ENCODE measurements around the gene CSMD2. TPM values are rescaled to one million over a fixed set of nuclear protein-coding genes. Genes with fewer than 3 reads are reported as not detected.

Gene CSMD2
- total RNA-seq, 5 donors from 2014 or later (not counting 1 experiment from before 2014, with no cell fraction given): 0.03 TPM; not detected in 4

DNA sequence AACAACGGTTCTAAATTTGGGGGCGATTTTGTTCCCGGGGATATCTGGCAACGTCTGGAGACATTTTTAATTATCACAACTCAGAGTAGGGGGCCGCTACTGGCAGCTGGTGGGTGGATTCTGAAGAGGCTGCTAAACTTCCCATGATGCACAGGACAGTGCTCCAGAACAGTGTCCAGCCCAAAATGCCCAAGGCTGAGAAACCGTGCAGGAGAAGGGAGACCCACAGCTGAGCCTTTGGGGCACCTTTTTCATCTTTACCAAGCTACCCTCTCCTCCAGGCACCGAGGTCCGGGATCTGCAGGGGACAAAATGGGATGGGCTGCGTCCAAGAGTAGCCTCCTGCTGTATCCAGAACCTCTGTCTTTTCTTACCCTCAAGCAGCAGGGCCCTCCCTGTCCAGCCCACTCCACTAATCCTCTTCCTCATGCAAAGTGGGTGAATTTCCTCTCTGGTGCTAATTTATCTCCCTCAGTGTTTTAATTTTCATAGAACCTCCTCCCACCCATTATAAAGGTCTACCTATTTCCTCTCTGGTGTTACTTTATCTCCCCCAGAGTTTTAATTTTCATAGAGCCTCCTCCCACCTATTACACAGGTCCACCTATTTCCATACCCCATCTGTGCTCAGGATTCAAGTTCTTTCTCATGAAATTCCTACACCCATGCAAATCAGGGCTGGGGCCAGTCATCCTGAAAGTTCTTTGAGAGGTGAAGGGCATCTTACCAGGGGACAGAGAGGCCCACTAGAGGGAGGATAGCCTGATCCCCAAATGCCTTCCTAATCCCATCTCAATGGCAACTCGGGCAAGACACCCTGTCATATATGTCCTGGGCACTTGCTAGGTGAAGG is 42.7 kb downstream of the CSMD2 start:
- no peaks in the 10 kb centered on the region for H3K9me3 ChIP-seq
- ChIA-PET POLR2A (no interaction called here), CTCF (no interaction called here)
- no peaks in the 10 kb centered on the region for H3K4me1 ChIP-seq (ENCODE audit: control insufficient read depth in 1 of 2, extremely low read depth in 1 of 2, insufficient read depth in 2 of 2, low read length in 2 of 2)
- no peak overlapping the region for H3K4me3 Mint-ChIP-seq
- no peaks in the 10 kb centered on the region for H3K4me1 Mint-ChIP-seq
- ATAC-seq (replicated peaks in 1 of 4) (no peak), DNase-seq (no peak)
- H3K4me3 ChIP-seq (ENCODE audit: control insufficient read depth in 1 of 2, extremely low read depth in 1 of 2, low read length in 1 of 2): no peak overlapping the region
- no peaks in the 10 kb centered on the region for H3K36me3 Mint-ChIP-seq
- H3K9me3 Mint-ChIP-seq: peaks cover 0 to 13% (median 6%) of the 10 kb centered on the region in 3 donors
- no peak overlapping the region for H3K27ac Mint-ChIP-seq
- H3K27ac ChIP-seq (ENCODE audit: low read length): no peak overlapping the region
- peaks cover 15 to 17% of the 10 kb centered on the region in 2 donors for H3K27me3 Mint-ChIP-seq
- 72% methylated on average over 6 of the region's 10 CpGs for WGBS (ENCODE audit: insufficient coverage)
- H3K27me3 ChIP-seq (replicated peaks in 1 of 2; ENCODE audit: control insufficient read depth in 2 of 2, extremely low read depth in 1 of 2, insufficient read depth in 2 of 2, low read length in 1 of 2): peaks cover 0 to 13% of the 10 kb centered on the region in 2 experiments
- no peaks in the 10 kb centered on the region for H3K36me3 ChIP-seq (ENCODE audit: control insufficient read depth in 2 of 2, extremely low read depth in 1 of 2, insufficient read depth in 1 of 2, low read length in 1 of 2)

DNA sequence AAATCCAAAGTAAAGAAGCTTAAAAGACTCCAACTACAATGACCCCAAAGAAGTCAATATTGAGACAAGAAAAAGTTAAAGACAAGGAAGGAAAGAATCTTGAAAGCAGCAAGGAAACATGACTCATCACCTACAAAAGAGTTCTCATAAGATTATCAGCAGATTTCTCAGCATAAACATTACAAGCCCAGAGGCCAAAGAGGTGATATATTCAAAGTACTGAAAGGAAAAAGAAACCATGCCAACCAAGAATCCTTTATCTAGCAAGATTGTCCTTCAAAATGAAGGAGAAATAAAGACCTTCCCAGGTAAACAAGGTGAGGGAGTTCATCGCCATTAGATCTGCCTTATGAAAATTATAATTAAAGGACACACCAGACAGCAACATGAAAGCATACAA is 49.8 kb downstream of the CSMD2 start:
- Mint-ChIP-seq H3K9me3 (peaks cover 16 to 36% (median 21%) of the 10 kb centered on the region in 3 donors), H3K36me3 (no peaks in the 10 kb centered on the region), H3K27me3 (peaks cover 2 to 4% of the 10 kb centered on the region in 2 donors), H3K4me3 (no peak overlapping the region), H3K4me1 (no peaks in the 10 kb centered on the region), H3K27ac (no peak overlapping the region)
- CTCF ChIA-PET: no interaction called here
- DNase-seq (no peak), ATAC-seq (replicated peaks in 1 of 4) (no peak)
- Histone ChIP-seq H3K27me3 (replicated peaks in 1 of 2; ENCODE audit: control insufficient read depth in 2 of 2, extremely low read depth in 1 of 2, insufficient read depth in 2 of 2, low read length in 1 of 2) (no peaks in the 10 kb centered on the region), H3K36me3 (ENCODE audit: control insufficient read depth in 2 of 2, extremely low read depth in 1 of 2, insufficient read depth in 1 of 2, low read length in 1 of 2) (no peaks in the 10 kb centered on the region), H3K4me1 (ENCODE audit: control insufficient read depth in 1 of 2, extremely low read depth in 1 of 2, insufficient read depth in 2 of 2, low read length in 2 of 2) (no peaks in the 10 kb centered on the region), H3K9me3 (peaks cover 3% of the 10 kb centered on the region), H3K4me3 (ENCODE audit: control insufficient read depth in 1 of 2, extremely low read depth in 1 of 2, low read length in 1 of 2) (no peak overlapping the region), H3K27ac (ENCODE audit: low read length) (no peak overlapping the region)
- no CpG with 5 or more reads among the region's 1 CpG for WGBS (ENCODE audit: insufficient coverage)
- POLR2A ChIA-PET: no interaction called here

DNA sequence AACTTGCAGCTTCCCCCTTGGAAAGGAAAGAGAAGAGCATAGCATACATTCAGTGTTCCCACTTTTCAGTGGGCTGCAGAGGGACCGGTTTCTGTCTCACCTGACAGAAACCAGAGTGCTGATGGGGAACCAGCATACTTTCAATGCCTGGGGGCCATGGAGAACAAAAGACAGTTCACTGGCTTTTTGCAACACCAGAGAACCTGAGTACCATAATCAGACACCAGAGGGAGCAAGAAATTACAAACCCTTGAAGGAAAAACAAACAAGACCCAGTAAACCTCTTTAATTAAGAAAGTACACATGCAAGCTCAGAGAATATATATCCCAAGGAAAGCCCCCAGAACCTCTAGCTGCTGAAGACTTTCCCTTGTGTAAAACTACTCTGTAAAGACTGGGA is 51.1 kb downstream of the CSMD2 start:
- ChIA-PET CTCF (no interaction called here), POLR2A (no interaction called here)
- no peaks in the 10 kb centered on the region for H3K36me3 Mint-ChIP-seq
- H3K4me3 Mint-ChIP-seq: no peak overlapping the region
- no peak for DNase-seq
- peaks cover 2 to 6% of the 10 kb centered on the region in 2 donors for H3K27me3 Mint-ChIP-seq
- H3K4me1 Mint-ChIP-seq: no peaks in the 10 kb centered on the region
- H3K36me3 ChIP-seq (ENCODE audit: control insufficient read depth in 2 of 2, extremely low read depth in 1 of 2, insufficient read depth in 1 of 2, low read length in 1 of 2): no peaks in the 10 kb centered on the region
- peaks cover 16 to 31% (median 21%) of the 10 kb centered on the region in 3 donors for H3K9me3 Mint-ChIP-seq
- H3K27me3 ChIP-seq (replicated peaks in 1 of 2; ENCODE audit: control insufficient read depth in 2 of 2, extremely low read depth in 1 of 2, insufficient read depth in 2 of 2, low read length in 1 of 2): no peaks in the 10 kb centered on the region
- H3K27ac Mint-ChIP-seq: no peak overlapping the region
- peaks cover 3% of the 10 kb centered on the region for H3K9me3 ChIP-seq
- no peak overlapping the region for H3K27ac ChIP-seq (ENCODE audit: low read length)
- 43% methylated on average over 1 of the region's 1 CpG for WGBS (ENCODE audit: insufficient coverage)
- no peak overlapping the region for H3K4me3 ChIP-seq (ENCODE audit: control insufficient read depth in 1 of 2, extremely low read depth in 1 of 2, low read length in 1 of 2)
- ATAC-seq (replicated peaks in 1 of 4): no peak
- no peaks in the 10 kb centered on the region for H3K4me1 ChIP-seq (ENCODE audit: control insufficient read depth in 1 of 2, extremely low read depth in 1 of 2, insufficient read depth in 2 of 2, low read length in 2 of 2)

- no peak overlapping the region for H3K4me3 Mint-ChIP-seq
- no peaks in the 10 kb centered on the region for H3K4me1 Mint-ChIP-seq
- Histone ChIP-seq H3K4me1 (ENCODE audit: control insufficient read depth in 1 of 2, extremely low read depth in 1 of 2, insufficient read depth in 2 of 2, low read length in 2 of 2) (no peaks in the 10 kb centered on the region), H3K27me3 (replicated peaks in 1 of 2; ENCODE audit: control insufficient read depth in 2 of 2, extremely low read depth in 1 of 2, insufficient read depth in 2 of 2, low read length in 1 of 2) (peaks cover 0 to under 1% of the 10 kb centered on the region in 2 experiments), H3K27ac (ENCODE audit: low read length) (no peak overlapping the region), H3K4me3 (ENCODE audit: control insufficient read depth in 1 of 2, extremely low read depth in 1 of 2, low read length in 1 of 2) (no peak overlapping the region), H3K36me3 (ENCODE audit: control insufficient read depth in 2 of 2, extremely low read depth in 1 of 2, insufficient read depth in 1 of 2, low read length in 1 of 2) (no peaks in the 10 kb centered on the region), H3K9me3 (peaks cover 3% of the 10 kb centered on the region)
- H3K36me3 Mint-ChIP-seq: no peaks in the 10 kb centered on the region
- H3K27ac Mint-ChIP-seq: no peak overlapping the region
- ChIA-PET POLR2A (no interaction called here), CTCF (no interaction called here)
- H3K27me3 Mint-ChIP-seq: peaks cover 8 to 10% of the 10 kb centered on the region in 2 donors
- peaks cover 16 to 26% (median 21%) of the 10 kb centered on the region in 3 donors for H3K9me3 Mint-ChIP-seq
- no peak for ATAC-seq (replicated peaks in 1 of 4)
- no CpG with 5 or more reads among the region's 2 CpGs for WGBS (ENCODE audit: insufficient coverage)
- no peak for DNase-seq
Measured at GRCh38 chr1:34113362-34113761, 51.7 kb downstream of the CSMD2 start.

DNA sequence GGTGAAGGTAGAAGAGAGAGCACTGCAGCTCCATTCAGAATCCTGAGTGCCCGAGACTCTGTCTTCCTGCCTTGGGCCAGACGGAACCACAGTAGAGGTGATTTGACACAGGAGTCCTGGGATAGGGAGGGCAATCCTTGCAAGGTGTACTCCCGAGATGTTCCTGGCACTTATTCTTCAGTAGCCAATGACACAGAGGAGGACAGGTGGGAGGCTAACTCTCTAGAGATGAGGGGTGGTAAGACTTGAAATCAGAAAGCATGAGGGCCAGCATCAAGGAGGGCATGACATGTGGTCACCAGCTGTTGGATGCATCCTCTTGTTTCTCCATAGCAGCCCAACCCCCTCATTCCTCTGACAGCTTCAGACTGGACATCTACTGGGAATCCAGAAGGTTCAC is 56.3 kb downstream of the CSMD2 start:
- ChIA-PET CTCF (no interaction called here), POLR2A (no interaction called here)
- DNase-seq: no peak
- no peak overlapping the region for H3K4me3 ChIP-seq (ENCODE audit: control insufficient read depth in 1 of 2, extremely low read depth in 1 of 2, low read length in 1 of 2)
- no peak overlapping the region for H3K27ac Mint-ChIP-seq
- H3K4me3 Mint-ChIP-seq: no peak overlapping the region
- no peaks in the 10 kb centered on the region for H3K36me3 ChIP-seq (ENCODE audit: control insufficient read depth in 2 of 2, extremely low read depth in 1 of 2, insufficient read depth in 1 of 2, low read length in 1 of 2)
- H3K9me3 Mint-ChIP-seq: peaks cover 0 to 2% (median 0%) of the 10 kb centered on the region in 3 donors
- H3K4me1 ChIP-seq (ENCODE audit: control insufficient read depth in 1 of 2, extremely low read depth in 1 of 2, insufficient read depth in 2 of 2, low read length in 2 of 2): no peaks in the 10 kb centered on the region
- no peak overlapping the region for H3K27ac ChIP-seq (ENCODE audit: low read length)
- peaks cover 0 to 13% of the 10 kb centered on the region in 2 experiments for H3K27me3 ChIP-seq (replicated peaks in 1 of 2; ENCODE audit: control insufficient read depth in 2 of 2, extremely low read depth in 1 of 2, insufficient read depth in 2 of 2, low read length in 1 of 2)
- no peaks in the 10 kb centered on the region for H3K9me3 ChIP-seq
- no peaks in the 10 kb centered on the region for H3K4me1 Mint-ChIP-seq
- peaks cover 33 to 41% of the 10 kb centered on the region in 2 donors for H3K27me3 Mint-ChIP-seq
- H3K36me3 Mint-ChIP-seq: no peaks in the 10 kb centered on the region
- ATAC-seq (replicated peaks in 1 of 4): no peak
- 100% methylated on average over 2 of the region's 3 CpGs for WGBS (ENCODE audit: insufficient coverage)

DNA sequence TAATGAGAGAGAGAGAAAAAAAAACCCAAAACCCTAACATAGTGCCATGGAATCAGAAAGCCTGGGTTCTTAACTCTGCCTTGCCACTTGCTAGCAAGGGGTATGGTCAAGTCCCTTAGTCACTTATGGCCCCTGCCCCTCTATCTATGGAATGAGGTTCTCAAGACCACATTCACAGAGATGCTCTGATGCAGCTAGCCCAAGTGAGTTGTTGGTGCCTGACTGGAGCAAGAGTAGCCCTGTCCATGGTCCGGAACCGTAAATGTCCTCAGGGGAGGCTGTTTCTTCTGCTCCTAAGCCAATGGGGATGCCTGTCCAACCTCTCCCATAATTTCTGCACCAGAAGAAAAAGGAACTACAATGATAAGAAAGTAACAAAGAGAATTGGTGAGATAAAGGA is 56.8 kb downstream of the CSMD2 start:
- Histone ChIP-seq H3K27ac (ENCODE audit: low read length) (no peak overlapping the region), H3K4me3 (ENCODE audit: control insufficient read depth in 1 of 2, extremely low read depth in 1 of 2, low read length in 1 of 2) (no peak overlapping the region), H3K4me1 (ENCODE audit: control insufficient read depth in 1 of 2, extremely low read depth in 1 of 2, insufficient read depth in 2 of 2, low read length in 2 of 2) (no peaks in the 10 kb centered on the region), H3K36me3 (ENCODE audit: control insufficient read depth in 2 of 2, extremely low read depth in 1 of 2, insufficient read depth in 1 of 2, low read length in 1 of 2) (no peaks in the 10 kb centered on the region), H3K27me3 (replicated peaks in 1 of 2; ENCODE audit: control insufficient read depth in 2 of 2, extremely low read depth in 1 of 2, insufficient read depth in 2 of 2, low read length in 1 of 2) (peaks cover 0 to 13% of the 10 kb centered on the region in 2 experiments), H3K9me3 (no peaks in the 10 kb centered on the region)
- DNase-seq (no peak), ATAC-seq (replicated peaks in 1 of 4) (no peak)
- no peaks in the 10 kb centered on the region for H3K36me3 Mint-ChIP-seq
- no peak overlapping the region for H3K4me3 Mint-ChIP-seq
- WGBS (ENCODE audit: insufficient coverage): no CpG with 5 or more reads among the region's 2 CpGs
- no peaks in the 10 kb centered on the region for H3K9me3 Mint-ChIP-seq
- H3K27ac Mint-ChIP-seq: no peak overlapping the region
- ChIA-PET POLR2A (no interaction called here), CTCF (no interaction called here)
- H3K27me3 Mint-ChIP-seq: peaks cover 31 to 41% of the 10 kb centered on the region in 2 donors
- H3K4me1 Mint-ChIP-seq: no peaks in the 10 kb centered on the region
